Rectal smooth muscle tissue (tissue), 1 donor: Measurements from ENCODE around the gene HNRNPA0.

Experiments used
- H3K27ac ChIP-seq: one replicate; pipeline ENCODE4 v1.7.0; 2013; ENCODE audit warnings: low read depth, low read length, inconsistent platforms
- H3K27me3 ChIP-seq: one replicate; pipeline ENCODE4 v1.7.0; 2013; ENCODE audit warnings: low read length; ENCODE audit not compliant: control insufficient read depth, insufficient read depth
- H3K36me3 ChIP-seq: one replicate; pipeline ENCODE4 v1.7.0; 2013; ENCODE audit warnings: low read length; ENCODE audit not compliant: control insufficient read depth, insufficient read depth
- H3K4me1 ChIP-seq: one replicate; pipeline ENCODE4 v1.7.0; 2013; ENCODE audit warnings: low read length; ENCODE audit not compliant: control insufficient read depth, insufficient read depth
- H3K4me3 ChIP-seq: one replicate; pipeline ENCODE4 v1.7.0; 2013; ENCODE audit warnings: low read length
- H3K9ac ChIP-seq: one replicate; pipeline ENCODE4 v1.7.0; 2013; ENCODE audit warnings: low read length

HNRNPA0 gene

DNA sequence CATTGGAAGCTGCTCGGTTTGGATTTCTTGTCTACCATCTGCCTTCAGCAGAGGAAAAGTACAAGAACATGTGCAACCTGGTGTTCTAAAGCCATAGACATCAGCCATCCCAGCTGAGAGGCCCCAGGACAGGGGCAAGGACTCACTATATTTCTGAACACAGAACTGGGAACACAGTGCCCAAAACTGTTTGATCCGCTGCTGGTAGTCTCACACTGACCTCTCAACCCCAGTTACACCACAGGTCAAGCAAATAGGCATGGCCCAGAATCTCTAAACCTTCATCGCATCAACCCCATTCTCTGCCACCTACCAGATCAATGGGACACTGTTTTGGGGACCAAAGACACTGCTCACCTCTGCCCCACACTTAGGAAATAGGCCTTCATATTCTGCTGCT lies 20.2 kb downstream of the HNRNPA0 start:
- no peaks in the 10 kb centered on the region for H3K4me1 ChIP-seq
- H3K27ac ChIP-seq = no peak overlapping the region
- no peak overlapping the region for H3K4me3 ChIP-seq
- H3K36me3 ChIP-seq = no peaks in the 10 kb centered on the region
- no peak overlapping the region for H3K9ac ChIP-seq
- no peaks in the 10 kb centered on the region for H3K27me3 ChIP-seq

DNA sequence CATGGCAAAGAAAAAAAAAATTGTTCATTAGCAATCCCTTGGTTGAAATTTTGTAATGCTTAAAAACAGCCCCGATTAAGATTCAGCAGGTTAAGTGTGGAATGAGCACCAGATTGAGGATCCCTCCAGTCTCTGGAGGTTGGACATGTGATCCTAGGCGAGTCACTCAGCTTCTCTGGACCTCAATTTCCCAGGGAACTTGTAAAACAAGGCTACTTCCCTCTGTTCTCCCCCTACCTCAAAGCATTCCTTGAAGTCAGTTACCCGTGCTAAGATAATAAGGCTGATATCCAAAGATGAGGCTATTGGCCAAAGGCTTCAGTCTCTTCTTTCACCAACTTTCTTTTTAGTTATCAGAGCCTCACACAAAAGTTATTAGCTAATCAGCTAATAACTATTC lies 21.2 kb downstream of the HNRNPA0 start:
- H3K36me3 ChIP-seq = no peaks in the 10 kb centered on the region
- no peak overlapping the region for H3K4me3 ChIP-seq
- H3K4me1 ChIP-seq = no peaks in the 10 kb centered on the region
- H3K27ac ChIP-seq = no peak overlapping the region
- H3K27me3 ChIP-seq = no peaks in the 10 kb centered on the region
- no peak overlapping the region for H3K9ac ChIP-seq

DNA sequence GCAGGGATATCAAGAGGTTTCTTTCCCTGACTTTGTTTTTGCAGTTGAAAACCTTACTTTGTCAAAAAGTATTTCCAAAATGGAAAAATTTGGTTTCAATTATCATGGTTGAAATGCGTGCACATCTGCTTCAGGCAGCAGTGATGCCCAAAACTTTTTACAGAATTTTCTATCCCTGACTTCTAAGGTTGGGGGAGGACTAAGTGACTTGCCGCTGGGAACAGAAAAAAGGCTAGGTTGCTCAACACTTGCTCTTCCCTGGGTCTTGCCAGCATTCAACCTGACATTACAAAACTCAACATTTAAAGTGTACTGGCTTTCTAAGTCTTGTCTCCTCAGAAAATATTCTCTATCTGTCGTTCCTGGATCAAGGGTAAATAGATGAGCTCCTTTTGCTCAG lies 23.0 kb downstream of the HNRNPA0 start:
- H3K36me3 ChIP-seq = no peaks in the 10 kb centered on the region
- H3K4me1 ChIP-seq = no peaks in the 10 kb centered on the region
- H3K27ac ChIP-seq = no peak overlapping the region
- no peak overlapping the region for H3K9ac ChIP-seq
- no peaks in the 10 kb centered on the region for H3K27me3 ChIP-seq
- no peak overlapping the region for H3K4me3 ChIP-seq

DNA sequence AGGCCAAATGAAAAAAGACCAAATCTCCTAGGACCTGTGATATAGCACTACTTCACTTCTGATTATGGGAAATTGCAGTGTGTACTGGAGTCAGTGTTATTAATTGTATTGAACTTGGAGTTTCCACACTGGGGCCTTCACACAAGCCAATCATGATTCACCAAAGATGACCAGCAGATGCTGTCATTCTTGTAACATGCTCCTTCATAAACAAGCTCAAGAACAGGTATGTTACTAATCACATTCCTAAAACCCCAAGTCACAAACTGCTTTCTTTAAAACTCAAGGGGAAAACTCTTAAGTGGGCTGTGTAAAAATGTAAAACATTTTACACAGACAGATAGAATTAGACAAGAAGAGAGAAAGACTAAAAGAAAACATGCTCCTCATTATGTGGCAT lies 23.8 kb downstream of the HNRNPA0 start:
- Histone ChIP-seq H3K4me1 (no peaks in the 10 kb centered on the region), H3K9ac (no peak overlapping the region), H3K27ac (no peak overlapping the region)

DNA sequence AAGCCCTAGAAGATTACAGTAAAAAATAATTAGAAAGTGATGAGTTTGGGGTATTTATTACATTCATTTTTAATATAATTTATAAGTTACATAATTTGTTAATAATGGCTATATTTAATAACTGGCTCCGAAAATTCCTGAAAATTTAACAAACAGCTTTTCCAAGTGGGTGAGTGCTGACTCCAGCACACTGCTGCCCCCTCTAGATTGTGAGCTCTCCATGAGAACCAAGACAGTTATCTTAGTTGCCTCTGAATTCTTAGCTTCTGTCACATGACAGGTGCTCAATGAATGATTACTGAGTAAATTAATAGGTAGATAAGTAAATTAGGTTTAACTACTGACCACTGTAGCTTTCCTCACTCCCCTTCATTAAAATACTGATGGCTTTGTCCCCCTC lies 26.1 kb downstream of the HNRNPA0 start:
- Histone ChIP-seq H3K4me3 (no peak overlapping the region), H3K36me3 (no peaks in the 10 kb centered on the region), H3K27me3 (no peaks in the 10 kb centered on the region), H3K4me1 (no peaks in the 10 kb centered on the region), H3K27ac (no peak overlapping the region), H3K9ac (no peak overlapping the region)

More for the DNA sequence above, 23.8 kb downstream of the HNRNPA0 start:
- H3K36me3 ChIP-seq = no peaks in the 10 kb centered on the region
- no peaks in the 10 kb centered on the region for H3K27me3 ChIP-seq
- no peak overlapping the region for H3K4me3 ChIP-seq

DNA sequence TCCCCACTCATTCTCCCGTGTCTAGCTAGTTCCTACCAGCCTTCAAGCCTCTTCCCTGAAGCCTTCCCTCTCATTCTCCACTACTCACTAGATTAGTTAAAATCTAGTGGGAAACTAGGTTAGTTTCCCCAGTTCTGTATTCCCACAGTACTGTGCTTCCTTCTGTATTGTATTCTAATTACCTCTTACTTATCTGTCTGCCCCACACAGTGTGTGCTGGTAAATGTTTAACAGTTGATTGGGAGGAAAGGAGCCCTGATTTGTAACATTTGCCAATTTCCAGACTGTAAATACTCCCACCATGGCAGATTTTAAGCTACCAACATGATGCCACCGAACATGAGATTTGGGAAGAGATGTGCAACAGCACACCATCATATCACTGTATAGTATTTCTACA lies 26.5 kb downstream of the HNRNPA0 start:
- Histone ChIP-seq H3K27me3 (no peaks in the 10 kb centered on the region), H3K27ac (no peak overlapping the region), H3K9ac (no peak overlapping the region), H3K4me1 (no peaks in the 10 kb centered on the region), H3K36me3 (no peaks in the 10 kb centered on the region), H3K4me3 (no peak overlapping the region)

DNA sequence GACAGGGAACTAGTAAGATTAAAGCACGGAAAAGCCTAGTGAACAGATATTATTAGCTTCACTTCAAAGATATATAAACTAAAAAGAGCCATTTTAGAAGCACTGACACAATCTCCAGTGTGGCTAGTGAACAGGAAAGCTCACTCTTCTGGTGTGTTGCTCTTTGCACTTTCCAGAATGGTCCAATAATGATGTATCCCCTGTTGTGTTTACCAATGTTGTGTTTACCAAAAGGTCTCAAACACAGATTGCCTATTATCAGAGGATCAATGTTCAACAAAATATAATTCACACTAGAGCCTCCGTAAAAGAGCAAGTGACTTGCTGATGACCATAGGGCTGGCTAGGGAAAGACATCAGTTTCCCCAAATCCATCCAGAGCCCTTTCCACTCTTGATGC lies 29.9 kb downstream of the HNRNPA0 start:
- Histone ChIP-seq H3K27ac (no peak overlapping the region), H3K4me1 (no peaks in the 10 kb centered on the region), H3K4me3 (no peak overlapping the region), H3K9ac (no peak overlapping the region), H3K27me3 (no peaks in the 10 kb centered on the region), H3K36me3 (no peaks in the 10 kb centered on the region)

DNA sequence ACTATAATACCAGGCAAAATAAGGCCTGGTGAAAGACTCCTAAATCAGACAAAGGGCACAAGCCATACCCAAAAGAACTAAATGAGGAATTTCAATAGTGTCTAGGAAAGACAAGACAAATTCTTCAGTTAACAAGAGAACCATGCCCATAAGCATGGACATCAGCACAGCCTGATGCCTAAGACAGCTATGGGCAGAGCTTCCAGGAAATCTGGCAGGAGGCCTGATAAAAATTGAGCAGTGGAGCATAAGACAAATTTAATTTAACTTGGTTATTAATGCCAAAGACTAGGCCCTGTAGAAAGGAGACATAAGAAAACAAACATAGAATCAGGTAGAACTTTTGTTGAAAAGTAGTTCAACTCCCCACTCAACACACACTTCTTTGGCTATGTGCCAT lies 35.6 kb downstream of the HNRNPA0 start:
- H3K9ac ChIP-seq = no peak overlapping the region
- no peak overlapping the region for H3K4me3 ChIP-seq
- no peaks in the 10 kb centered on the region for H3K36me3 ChIP-seq
- no peaks in the 10 kb centered on the region for H3K27me3 ChIP-seq
- no peaks in the 10 kb centered on the region for H3K4me1 ChIP-seq
- no peak overlapping the region for H3K27ac ChIP-seq

DNA sequence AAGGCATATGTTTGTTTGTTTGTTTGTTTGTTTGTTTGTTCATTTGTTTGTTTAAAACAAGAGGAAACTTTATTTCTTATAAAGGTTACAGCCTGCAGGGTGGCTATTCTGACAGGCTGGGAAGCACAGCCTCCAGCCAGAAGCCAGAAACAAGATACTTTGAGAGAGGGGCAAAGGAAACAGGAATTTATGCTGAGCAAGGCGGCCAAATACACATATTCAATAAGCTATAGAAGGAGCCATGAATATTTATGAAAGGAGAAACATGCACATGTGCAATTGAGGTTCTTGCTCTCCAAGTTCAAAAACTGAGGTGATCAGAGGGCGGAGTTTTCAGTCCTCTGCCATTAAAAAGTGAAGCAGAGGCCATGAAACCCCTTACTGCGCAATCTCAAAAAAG lies 37.8 kb downstream of the HNRNPA0 start:
- Histone ChIP-seq H3K4me1 (no peaks in the 10 kb centered on the region), H3K36me3 (no peaks in the 10 kb centered on the region), H3K27ac (no peak overlapping the region), H3K4me3 (no peak overlapping the region), H3K9ac (no peak overlapping the region), H3K27me3 (no peaks in the 10 kb centered on the region)

DNA sequence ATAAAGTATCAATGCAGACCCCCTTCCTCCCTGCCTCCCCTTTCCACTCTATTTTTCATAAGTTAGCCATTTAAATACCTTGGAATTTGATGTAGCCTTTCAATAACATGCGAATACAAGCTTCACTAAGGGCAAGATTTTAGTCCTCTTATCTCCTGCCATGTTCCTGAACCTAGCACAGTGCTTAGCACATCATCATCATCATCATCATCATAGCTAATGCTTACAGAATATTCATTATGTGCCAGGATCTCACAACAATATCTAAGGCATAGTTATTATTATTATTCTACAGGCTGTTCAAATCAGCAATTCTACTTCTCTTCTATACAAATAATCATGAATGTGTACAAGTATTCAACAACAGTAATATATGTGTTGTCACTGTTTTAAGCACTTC lies 38.7 kb downstream of the HNRNPA0 start:
- H3K9ac ChIP-seq = no peak overlapping the region
- H3K4me1 ChIP-seq = no peaks in the 10 kb centered on the region
- no peaks in the 10 kb centered on the region for H3K36me3 ChIP-seq
- H3K4me3 ChIP-seq = no peak overlapping the region
- no peaks in the 10 kb centered on the region for H3K27me3 ChIP-seq
- H3K27ac ChIP-seq = no peak overlapping the region

DNA sequence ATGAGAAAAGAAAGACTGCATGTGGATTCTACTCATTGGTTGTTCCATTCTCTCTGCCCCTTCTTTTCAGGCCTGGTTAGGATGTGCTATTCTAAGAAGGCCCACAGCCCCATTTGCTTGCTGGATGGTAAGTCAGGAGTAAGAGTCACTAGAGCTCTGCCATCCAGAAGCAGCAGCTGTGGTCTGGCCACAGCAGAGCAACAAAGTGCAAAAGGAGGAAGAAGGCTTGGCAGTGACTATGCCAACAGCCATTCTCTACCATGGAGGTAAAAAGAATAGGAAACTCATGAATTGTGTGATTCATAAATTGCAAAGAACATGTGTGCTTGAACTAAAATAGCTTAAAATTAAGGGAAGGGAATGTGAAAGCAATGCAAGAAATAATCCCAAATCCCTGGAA lies 39.2 kb downstream of the HNRNPA0 start:
- Histone ChIP-seq H3K9ac (no peak overlapping the region), H3K4me3 (no peak overlapping the region), H3K4me1 (no peaks in the 10 kb centered on the region), H3K27ac (no peak overlapping the region), H3K36me3 (no peaks in the 10 kb centered on the region), H3K27me3 (no peaks in the 10 kb centered on the region)

DNA sequence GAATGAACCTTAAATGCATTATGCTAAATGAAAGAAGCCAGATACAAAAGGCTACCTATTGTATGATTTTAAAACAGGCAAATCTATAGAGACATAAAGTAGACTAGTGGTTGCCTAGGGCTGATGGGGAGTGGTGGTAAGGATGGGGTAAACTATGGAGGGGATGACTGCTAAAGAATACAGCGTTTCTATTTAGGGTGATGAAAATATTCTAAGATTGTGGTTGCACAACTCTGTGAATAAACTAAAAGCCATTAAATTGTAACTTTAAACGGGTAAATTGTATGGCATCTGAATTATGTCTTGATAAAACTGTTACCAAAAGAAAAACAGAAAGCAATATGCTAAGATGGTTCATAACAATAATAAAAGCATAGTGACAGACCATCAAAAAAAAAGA lies 39.7 kb downstream of the HNRNPA0 start:
- Histone ChIP-seq H3K4me1 (no peaks in the 10 kb centered on the region), H3K4me3 (no peak overlapping the region), H3K36me3 (no peaks in the 10 kb centered on the region), H3K9ac (no peak overlapping the region), H3K27me3 (no peaks in the 10 kb centered on the region), H3K27ac (no peak overlapping the region)

DNA sequence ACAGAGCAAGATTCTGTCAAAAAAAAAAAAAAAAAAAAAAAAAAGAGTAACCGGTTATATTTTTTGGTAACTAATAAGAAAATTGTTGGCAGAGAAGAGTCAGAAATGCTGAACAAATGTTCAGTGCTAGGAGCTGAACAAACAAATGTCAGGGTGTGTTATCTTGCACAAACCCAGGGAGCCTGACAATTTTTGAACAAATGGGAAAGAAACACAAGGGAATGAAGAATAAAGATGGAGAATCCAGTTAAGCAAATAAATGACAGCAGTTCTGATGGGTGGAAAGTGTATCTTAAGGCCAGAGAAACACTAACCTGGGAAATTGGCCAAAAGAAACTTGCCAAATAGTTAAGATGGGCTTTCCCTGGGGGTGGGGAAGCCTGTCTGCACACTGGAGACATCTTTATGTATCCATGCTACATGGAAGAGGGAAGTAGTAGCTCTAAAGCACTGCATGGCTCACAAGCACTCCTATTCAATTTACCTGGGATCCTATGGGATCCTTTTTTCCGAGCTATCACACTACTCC lies 42.0 kb downstream of the HNRNPA0 start:
- no peak overlapping the region for H3K9ac ChIP-seq
- no peak overlapping the region for H3K4me3 ChIP-seq

More for the DNA sequence above, 42.0 kb downstream of the HNRNPA0 start:
- H3K36me3 ChIP-seq = no peaks in the 10 kb centered on the region
- no peaks in the 10 kb centered on the region for H3K27me3 ChIP-seq
- no peaks in the 10 kb centered on the region for H3K4me1 ChIP-seq
- H3K27ac ChIP-seq = no peak overlapping the region
